ENCODE results near the gene MAB21L4.

The MAB21L4 gene

GRCh38 chr2:240895656-240896388 is at the start of gene MAB21L4:
TSS of gene MAB21L4 (minus strand) at chr2:240896156. CDS start at chr2:240895997, 159 bp downstream.
- DNase-seq: no peak

- DNase-seq: no peak
These were observed 40.1 kb upstream of the MAB21L4 start for GRCh38 chr2:240936106-240936505.

- DNase-seq: no peak
These were observed 39.3 kb upstream of the MAB21L4 start for GRCh38 chr2:240935103-240935876.

- no peak for DNase-seq
These were observed 38.7 kb upstream of the MAB21L4 start for GRCh38 chr2:240934701-240935102.

GRCh38 chr2:240933966-240934700 is 38.2 kb upstream of the MAB21L4 start:
- DNase-seq: no peak

GRCh38 chr2:240933048-240933965 is 37.4 kb upstream of the MAB21L4 start:
- no peak for DNase-seq

- DNase-seq: no peak
These were observed 36.7 kb upstream of the MAB21L4 start for GRCh38 chr2:240932724-240933047.

GRCh38 chr2:240932001-240932723 is 36.2 kb upstream of the MAB21L4 start:
- DNase-seq: no peak

GRCh38 chr2:240931319-240931949 is 35.5 kb upstream of the MAB21L4 start:
- DNase-seq: no peak

GRCh38 chr2:240930631-240931318 is 34.8 kb upstream of the MAB21L4 start:
- no peak for DNase-seq

GRCh38 chr2:240930096-240930630 is 34.2 kb upstream of the MAB21L4 start:
- no peak for DNase-seq

- DNase-seq: no peak
These were observed 33.6 kb upstream of the MAB21L4 start for GRCh38 chr2:240929364-240930095.

GRCh38 chr2:240928476-240929363 is 32.8 kb upstream of the MAB21L4 start:
- DNase-seq: no peak

GRCh38 chr2:240927390-240927781 is 31.4 kb upstream of the MAB21L4 start:
- DNase-seq: no peak

- DNase-seq: no peak
These were observed 30.8 kb upstream of the MAB21L4 start for GRCh38 chr2:240926516-240927389.

- DNase-seq: no peak
These were observed 29.9 kb upstream of the MAB21L4 start for GRCh38 chr2:240925568-240926515.

GRCh38 chr2:240925191-240925567 is 29.2 kb upstream of the MAB21L4 start:
- no peak for DNase-seq
